HL-60 (cell line): ENCODE results near the gene ZBTB46.

Experiments
- TF ChIP-seq, protein P1 (sequence below): IDR thresholded peaks from one replicate; pipeline ENCODE4 v1.5.1; 2011; ENCODE audit warnings: low read length, control low read depth, inconsistent platforms; ENCODE audit not compliant: insufficient read depth
- TF ChIP-seq, protein P2 (sequence below): IDR thresholded peaks from 2 replicates; pipeline ENCODE4 v1.6.1; 2012; ENCODE audit warnings: low read depth; ENCODE audit not compliant: insufficient replicate concordance

GRCh38 chr20:63765902-63766301 is 65.2 kb downstream of the ZBTB46 start:
- TF ChIP-seq, protein P1, sequence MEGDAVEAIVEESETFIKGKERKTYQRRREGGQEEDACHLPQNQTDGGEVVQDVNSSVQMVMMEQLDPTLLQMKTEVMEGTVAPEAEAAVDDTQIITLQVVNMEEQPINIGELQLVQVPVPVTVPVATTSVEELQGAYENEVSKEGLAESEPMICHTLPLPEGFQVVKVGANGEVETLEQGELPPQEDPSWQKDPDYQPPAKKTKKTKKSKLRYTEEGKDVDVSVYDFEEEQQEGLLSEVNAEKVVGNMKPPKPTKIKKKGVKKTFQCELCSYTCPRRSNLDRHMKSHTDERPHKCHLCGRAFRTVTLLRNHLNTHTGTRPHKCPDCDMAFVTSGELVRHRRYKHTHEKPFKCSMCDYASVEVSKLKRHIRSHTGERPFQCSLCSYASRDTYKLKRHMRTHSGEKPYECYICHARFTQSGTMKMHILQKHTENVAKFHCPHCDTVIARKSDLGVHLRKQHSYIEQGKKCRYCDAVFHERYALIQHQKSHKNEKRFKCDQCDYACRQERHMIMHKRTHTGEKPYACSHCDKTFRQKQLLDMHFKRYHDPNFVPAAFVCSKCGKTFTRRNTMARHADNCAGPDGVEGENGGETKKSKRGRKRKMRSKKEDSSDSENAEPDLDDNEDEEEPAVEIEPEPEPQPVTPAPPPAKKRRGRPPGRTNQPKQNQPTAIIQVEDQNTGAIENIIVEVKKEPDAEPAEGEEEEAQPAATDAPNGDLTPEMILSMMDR: no peak
- TF ChIP-seq, protein P2, sequence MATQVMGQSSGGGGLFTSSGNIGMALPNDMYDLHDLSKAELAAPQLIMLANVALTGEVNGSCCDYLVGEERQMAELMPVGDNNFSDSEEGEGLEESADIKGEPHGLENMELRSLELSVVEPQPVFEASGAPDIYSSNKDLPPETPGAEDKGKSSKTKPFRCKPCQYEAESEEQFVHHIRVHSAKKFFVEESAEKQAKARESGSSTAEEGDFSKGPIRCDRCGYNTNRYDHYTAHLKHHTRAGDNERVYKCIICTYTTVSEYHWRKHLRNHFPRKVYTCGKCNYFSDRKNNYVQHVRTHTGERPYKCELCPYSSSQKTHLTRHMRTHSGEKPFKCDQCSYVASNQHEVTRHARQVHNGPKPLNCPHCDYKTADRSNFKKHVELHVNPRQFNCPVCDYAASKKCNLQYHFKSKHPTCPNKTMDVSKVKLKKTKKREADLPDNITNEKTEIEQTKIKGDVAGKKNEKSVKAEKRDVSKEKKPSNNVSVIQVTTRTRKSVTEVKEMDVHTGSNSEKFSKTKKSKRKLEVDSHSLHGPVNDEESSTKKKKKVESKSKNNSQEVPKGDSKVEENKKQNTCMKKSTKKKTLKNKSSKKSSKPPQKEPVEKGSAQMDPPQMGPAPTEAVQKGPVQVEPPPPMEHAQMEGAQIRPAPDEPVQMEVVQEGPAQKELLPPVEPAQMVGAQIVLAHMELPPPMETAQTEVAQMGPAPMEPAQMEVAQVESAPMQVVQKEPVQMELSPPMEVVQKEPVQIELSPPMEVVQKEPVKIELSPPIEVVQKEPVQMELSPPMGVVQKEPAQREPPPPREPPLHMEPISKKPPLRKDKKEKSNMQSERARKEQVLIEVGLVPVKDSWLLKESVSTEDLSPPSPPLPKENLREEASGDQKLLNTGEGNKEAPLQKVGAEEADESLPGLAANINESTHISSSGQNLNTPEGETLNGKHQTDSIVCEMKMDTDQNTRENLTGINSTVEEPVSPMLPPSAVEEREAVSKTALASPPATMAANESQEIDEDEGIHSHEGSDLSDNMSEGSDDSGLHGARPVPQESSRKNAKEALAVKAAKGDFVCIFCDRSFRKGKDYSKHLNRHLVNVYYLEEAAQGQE: no peak
